GM21447 (cell line): ENCODE measurements around the gene CNRIP1.

Source experiments
- ATAC-seq: cut with Tn5 transposase; IDR thresholded peaks from one replicate; pipeline ENCODE4 v1.9.1; 2021; ENCODE audit not compliant: unreplicated experiment

The CNRIP1 gene

GRCh38 chr2:68293024-68293423 lies 26.7 kb downstream of the CNRIP1 start:
- no peak for ATAC-seq

- ATAC-seq, result no peak
Observed at GRCh38 chr2:68292108-68292710, 27.5 kb downstream of the CNRIP1 start.

- no peak for ATAC-seq
Observed at GRCh38 chr2:68291314-68291713, 28.4 kb downstream of the CNRIP1 start.

GRCh38 chr2:68290901-68291300 lies 28.8 kb downstream of the CNRIP1 start:
- ATAC-seq, result no peak

DNA sequence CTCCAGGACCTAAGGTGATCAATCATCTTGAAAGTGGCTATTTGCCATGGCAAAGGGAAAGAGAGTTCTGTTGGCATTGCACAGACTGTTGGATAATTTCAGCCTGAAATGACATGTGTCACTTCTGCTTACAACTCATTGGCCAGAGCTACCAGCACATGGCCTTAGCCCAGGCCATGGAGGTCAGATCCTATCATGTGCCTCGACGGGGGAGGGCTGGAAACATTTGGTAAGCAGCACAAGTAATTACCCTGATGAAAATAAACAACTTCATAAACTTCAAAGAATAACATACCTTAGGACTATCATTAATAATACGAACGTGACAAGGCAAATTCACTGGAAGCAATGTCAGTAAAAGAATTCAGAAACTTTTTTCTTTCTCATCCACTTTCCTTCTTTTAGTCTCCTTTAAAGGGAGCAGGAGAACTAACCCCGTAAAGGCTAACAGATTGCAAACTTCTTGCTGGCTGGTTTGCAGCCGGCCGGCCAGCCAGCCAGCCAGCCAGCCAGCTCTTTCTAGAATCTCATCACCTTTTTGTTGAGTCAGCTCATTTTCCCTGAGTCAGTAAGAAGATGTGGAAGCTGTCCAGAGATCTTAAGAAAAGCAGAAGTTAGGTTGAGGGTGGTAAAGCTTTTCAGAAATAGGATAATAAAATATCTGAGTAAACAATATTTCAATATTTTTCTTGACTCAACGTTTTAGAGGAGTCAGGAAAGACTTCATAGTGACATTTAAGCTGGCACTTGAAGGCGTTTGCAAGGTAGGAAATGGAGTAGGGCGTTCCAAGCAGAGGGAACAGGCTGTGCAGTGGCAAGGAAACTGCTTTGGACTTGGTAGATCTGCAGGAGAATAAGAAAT lies 31.9 kb downstream of the CNRIP1 start:
- ATAC-seq, result no peak

GRCh38 chr2:68284896-68285295 lies 34.9 kb downstream of the CNRIP1 start:
- ATAC-seq, result no peak

- no peak for ATAC-seq
Observed at GRCh38 chr2:68283419-68283812, 36.3 kb downstream of the CNRIP1 start.

GRCh38 chr2:68282811-68283418 lies 36.8 kb downstream of the CNRIP1 start:
- ATAC-seq, result no peak

DNA sequence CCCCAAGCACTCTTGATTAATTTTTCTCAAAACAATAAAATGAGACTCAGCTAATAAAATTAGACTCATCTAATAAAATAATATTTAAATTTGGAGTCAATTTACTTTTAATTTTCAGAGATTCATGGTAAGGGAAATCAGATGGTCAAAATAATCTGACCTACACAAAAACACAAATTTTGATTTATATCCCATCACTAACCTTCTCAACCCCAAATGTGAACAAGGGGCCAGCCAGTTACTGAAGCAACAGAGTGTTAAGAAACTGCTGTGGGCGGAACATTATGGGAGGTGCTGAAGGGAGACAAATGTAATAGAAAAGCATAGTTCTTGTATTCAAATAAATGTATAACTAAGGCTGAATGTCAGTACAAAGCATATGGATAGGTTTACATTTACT lies 39.0 kb downstream of the CNRIP1 start:
- no peak for ATAC-seq

DNA sequence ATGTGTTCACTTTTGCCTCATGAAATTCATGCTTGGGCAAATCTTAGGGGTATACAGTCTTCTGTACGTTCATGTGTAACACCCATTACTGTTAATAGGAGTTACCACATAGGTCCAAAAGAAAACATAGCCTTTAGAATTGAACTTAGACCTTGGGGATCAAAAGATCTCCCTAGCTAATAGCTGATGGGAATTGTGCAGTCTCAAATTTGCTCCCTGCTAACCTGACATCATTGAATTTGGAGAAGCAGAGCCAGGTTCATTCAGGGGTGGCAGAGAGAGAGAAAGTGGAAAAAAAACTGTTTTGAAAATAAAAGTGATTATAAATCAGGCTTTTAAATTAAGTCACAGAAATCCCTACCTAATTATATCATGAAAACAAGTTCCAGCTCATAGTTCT lies 39.4 kb downstream of the CNRIP1 start:
- no peak for ATAC-seq

- no peak for ATAC-seq
Observed at GRCh38 chr2:68279691-68280090, 40.1 kb downstream of the CNRIP1 start.

- no peak for ATAC-seq
Observed at GRCh38 chr2:68278169-68278568, 41.6 kb downstream of the CNRIP1 start.

- no peak for ATAC-seq
Observed at GRCh38 chr2:68274022-68274421, 45.7 kb downstream of the CNRIP1 start.

- no peak for ATAC-seq
Observed at GRCh38 chr2:68272246-68272994, 47.3 kb downstream of the CNRIP1 start.

DNA sequence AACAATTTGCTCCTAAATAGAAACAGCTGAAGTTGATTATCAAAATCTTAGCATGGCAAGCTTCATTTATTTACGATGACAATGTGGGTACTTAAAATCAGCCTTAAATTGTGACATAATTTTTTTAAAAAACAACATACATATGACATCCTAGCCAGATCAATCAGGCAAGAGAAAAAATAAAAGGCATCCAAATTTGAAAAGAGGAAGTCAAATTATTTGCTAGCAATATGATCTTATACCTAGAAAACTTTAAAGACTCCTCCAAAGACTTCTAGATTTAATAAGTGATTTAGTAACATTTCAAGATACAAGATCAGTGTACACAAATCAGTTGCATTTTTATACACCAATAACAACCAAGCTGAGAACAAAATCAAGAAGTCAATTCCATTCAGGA lies 53.1 kb downstream of the CNRIP1 start:
- ATAC-seq, result no peak

GRCh38 chr2:68263632-68264031 lies 56.1 kb downstream of the CNRIP1 start:
- no peak for ATAC-seq

DNA sequence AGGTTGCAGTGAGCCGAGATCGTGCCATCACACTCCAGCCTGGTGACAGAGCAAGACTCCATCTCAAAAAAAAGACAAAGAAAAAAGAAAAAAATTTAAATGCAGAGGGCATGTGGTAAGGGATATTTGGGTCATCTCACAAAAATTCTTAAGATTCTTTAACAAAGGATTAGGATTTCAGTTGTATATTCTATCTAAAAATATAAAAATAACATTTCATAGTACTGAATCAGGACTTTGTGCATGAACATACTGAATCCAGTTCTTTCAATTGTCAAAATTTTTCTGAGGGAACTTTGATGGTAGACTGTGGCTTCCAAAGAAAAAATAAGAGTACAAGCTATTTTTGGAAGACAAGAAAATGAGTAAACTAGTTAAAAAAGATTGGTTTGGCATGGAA lies 60.9 kb downstream of the CNRIP1 start:
- ATAC-seq, result no peak

GRCh38 chr2:68256093-68256450 lies 63.7 kb downstream of the CNRIP1 start:
- no peak for ATAC-seq

DNA sequence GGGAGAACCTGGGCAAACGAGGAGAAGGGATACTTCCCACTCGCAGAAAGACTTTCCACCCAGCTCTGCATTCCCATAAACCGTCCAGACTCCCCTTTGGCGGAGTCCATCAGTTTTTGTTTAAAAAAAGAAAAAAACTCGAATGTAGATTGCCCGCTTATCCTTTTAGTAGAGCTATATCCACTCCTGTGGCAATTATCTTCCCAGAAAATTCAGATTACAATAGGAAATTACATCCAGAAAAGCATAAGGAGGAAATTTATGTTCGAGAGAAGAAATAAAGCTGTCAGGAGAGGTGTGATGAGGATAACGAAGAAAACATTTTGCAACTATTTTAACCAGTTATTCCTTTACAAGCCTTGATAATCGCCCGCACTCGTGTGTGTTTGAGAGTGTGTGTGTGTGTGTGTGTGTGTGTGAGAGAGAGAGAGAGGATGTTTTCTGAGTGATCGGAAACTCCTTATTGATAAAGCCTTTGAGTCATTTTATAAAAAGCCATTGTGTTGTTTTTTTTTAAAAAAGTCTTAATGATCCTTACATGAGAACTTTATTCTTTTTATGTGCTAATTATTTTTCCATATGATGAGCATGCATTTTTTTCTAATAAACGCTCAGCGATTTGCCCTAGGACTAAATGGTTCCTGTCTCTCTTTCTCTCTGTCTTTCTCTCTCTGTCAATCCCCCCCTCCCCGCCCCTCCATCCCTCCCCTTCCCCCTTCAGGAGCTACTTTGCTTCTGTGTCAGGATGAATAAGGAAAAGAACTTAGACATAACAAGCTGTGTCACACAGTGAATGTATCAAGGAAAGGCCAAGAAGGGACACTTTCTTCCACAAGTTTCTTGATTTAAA lies 66.3 kb downstream of the CNRIP1 start:
- ATAC-seq, result no peak

DNA sequence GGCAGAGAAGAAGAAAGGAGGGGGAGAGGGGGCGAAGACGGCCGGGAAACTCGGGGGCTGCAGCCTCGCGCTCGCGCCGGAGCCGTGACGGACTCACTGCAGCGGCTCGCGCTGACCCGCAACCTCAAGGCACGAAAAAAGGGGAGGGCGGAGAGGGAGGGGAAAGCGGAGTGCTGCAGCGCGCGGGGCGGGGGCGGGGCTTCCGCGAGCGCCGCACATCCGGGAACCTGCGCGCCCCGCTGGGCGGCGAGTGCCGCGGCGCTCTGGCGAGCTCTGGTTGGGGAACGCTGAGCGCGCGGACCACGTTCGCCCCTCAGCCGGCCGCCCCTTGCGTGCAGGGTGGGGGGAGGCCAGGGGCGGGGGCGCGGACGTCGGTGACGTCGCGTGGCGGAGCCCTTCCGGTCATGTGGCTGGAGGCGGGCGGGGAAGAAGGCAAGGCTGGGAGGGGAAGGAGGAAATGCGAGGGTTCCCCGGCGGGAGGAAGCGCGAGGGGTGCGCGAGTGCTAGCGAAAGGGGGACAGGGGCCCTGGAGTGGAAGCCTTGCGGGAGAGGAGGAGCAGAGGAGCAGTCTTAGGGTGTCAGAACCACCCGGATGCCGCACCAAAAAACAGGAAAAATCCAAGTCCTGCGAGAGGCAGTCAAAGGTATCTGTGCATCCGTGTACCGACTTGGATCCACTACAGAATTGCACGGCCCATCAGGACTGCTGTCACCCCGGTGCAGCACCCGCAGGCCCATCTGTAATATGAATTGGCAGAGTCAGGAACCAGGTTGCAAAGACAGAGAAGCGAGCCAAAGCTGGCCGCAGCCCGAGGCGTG lies 67.1 kb downstream of the CNRIP1 start, which contains the start of gene PPP3R1:
PPP3R1 (minus strand) TSS at position 133 of the 819 bp plus-strand sequence. CDS start 405 bp downstream, outside the sequence.
- peak; percentile 65 for ATAC-seq
